Measurements from ENCODE around the gene SLC25A12.

DNA sequence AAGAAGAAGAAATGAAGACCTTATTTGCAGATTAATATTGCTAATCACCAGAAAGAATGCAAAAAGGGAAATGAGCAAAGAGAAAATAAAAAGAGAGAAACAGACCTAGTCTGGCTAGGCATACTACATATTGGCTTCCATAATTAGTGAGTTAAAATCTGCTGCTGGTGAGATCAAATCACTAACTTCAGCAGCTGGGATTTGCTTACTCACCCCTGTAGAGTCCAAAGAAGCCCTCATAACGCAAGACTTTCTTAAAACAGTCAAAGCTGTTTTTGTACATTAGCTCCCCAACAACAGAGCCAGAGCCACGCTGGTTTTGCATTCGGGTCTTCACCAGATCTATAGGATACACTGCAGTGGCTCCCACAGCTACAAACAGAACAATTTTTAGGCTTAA is 80.9 kb downstream of the SLC25A12 start:
- TF ChIP-seq CTCF (IDR thresholded peaks at IDR 0.05; ENCODE audit: extremely low read depth in 1 of 2, insufficient read depth in 1 of 2, low read depth in 1 of 2, low read length in 2 of 2) = no peak
- no peak for TF ChIP-seq POLR2AphosphoS5 (IDR thresholded peaks at IDR 0.05; ENCODE audit: insufficient read depth, low read depth, low read length)
- no peak for TF ChIP-seq POLR2A (IDR thresholded peaks at IDR 0.05; ENCODE audit: low read depth, low read length)
- TF ChIP-seq EZH2 (IDR thresholded peaks at IDR 0.05; ENCODE audit: borderline replicate concordance, low read depth, low read length, severe bottlenecking) = no peak
